ENCODE results near the gene ADD2.

ADD2 gene

DNA sequence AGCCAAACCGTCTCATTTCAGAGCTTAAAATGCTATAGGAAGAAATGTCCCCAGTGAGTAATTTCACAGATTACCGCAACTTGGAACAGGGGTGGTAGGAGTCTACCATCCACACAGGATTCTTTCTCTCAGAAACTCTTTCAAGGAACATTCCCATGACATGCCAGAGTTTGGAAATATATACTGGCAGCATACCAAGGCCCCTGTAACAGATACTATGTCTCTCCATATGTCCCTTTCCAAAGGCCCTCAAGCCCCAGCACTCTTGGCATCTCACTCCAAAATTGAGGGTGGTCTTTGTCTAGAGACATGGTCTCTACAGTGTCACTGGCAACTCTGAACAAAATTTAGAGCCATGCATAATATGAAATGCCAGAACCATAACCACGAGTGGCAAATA, 11.5 kb upstream of the ADD2 start:
- WGBS (ENCODE audit: extremely low coverage, insufficient coverage, low lambda C conversion rate): no CpG with 5 or more reads among the region's 3 CpGs

DNA sequence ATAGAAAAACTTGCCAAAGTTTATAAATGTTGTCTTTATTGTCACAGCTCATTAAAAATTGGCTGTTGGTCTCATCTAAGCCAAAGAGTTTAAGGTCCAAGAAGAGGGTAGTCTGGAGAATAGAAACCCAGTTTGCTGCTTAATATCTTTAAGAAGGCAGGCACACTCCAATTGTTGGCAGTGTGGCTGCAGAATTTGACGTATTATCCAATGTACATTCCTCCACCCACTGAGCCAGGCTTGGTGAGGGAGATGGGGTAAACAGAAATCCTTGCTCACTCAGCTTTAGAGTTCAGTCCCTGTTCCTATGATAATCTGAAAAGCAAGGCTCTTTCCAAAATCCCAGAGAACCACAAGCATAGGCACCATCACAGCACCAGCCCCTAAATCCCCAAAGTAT, 10.7 kb upstream of the ADD2 start:
- H2BK120ac ChIP-seq (ENCODE audit: low read depth, low read length): no peak overlapping the region
- H4K8ac ChIP-seq (ENCODE audit: low read depth, low read length): no peak overlapping the region
- H3K18ac ChIP-seq (ENCODE audit: low read length): no peak overlapping the region
- no peak overlapping the region for H3K4ac ChIP-seq (ENCODE audit: low read depth, low read length)
- no peaks in the 10 kb centered on the region for H3K36me3 ChIP-seq (ENCODE audit: control insufficient read depth, insufficient read depth, low read length)
- H4K5ac ChIP-seq (ENCODE audit: low read length): no peak overlapping the region
- no peaks in the 10 kb centered on the region for H3K79me2 ChIP-seq (ENCODE audit: control insufficient read depth, insufficient read depth, low read length)
- no peak overlapping the region for H2BK15ac ChIP-seq (replicated peaks; ENCODE audit: low read depth)
- H3K4me2 ChIP-seq (ENCODE audit: low read length): no peak overlapping the region
- no CpG with 5 or more reads among the region's 1 CpG for WGBS (ENCODE audit: extremely low coverage, insufficient coverage, low lambda C conversion rate)
- no peak overlapping the region for H3K4me3 ChIP-seq (ENCODE audit: low read length)
- H3K56ac ChIP-seq (ENCODE audit: low read length): no peak overlapping the region
- no peak overlapping the region for H3K27ac ChIP-seq (ENCODE audit: low read depth, low read length)
- H2AK5ac ChIP-seq (ENCODE audit: low read length): no peak overlapping the region
- no peak overlapping the region for H2BK5ac ChIP-seq (ENCODE audit: low read length)
- H3K9ac ChIP-seq (ENCODE audit: low read length): no peak overlapping the region
- H3K27me3 ChIP-seq (ENCODE audit: insufficient read depth, low read length, poor library complexity): no peaks in the 10 kb centered on the region
- no peak overlapping the region for H3K23ac ChIP-seq (ENCODE audit: low read length)
- no peaks in the 10 kb centered on the region for H3K4me1 ChIP-seq (ENCODE audit: control insufficient read depth, low read depth, low read length)
- DNase-seq: no peak
- H3K79me1 ChIP-seq (ENCODE audit: low read length): no peaks in the 10 kb centered on the region

More for the DNA sequence above, 11.5 kb upstream of the ADD2 start:
- no peaks in the 10 kb centered on the region for H3K79me1 ChIP-seq (ENCODE audit: low read length)
- no peaks in the 10 kb centered on the region for H3K79me2 ChIP-seq (ENCODE audit: control insufficient read depth, insufficient read depth, low read length)
- H4K8ac ChIP-seq (ENCODE audit: low read depth, low read length): no peak overlapping the region
- H3K4ac ChIP-seq (ENCODE audit: low read depth, low read length): no peak overlapping the region
- H3K4me2 ChIP-seq (ENCODE audit: low read length): no peak overlapping the region
- H3K23ac ChIP-seq (ENCODE audit: low read length): no peak overlapping the region
- H2BK120ac ChIP-seq (ENCODE audit: low read depth, low read length): no peak overlapping the region
- H3K27ac ChIP-seq (ENCODE audit: low read depth, low read length): no peak overlapping the region
- no peak overlapping the region for H3K18ac ChIP-seq (ENCODE audit: low read length)
- H3K9ac ChIP-seq (ENCODE audit: low read length): no peak overlapping the region
- no peak overlapping the region for H2AK5ac ChIP-seq (ENCODE audit: low read length)
- H3K4me3 ChIP-seq (ENCODE audit: low read length): no peak overlapping the region
- no peak overlapping the region for H3K56ac ChIP-seq (ENCODE audit: low read length)
- no peak overlapping the region for H2BK15ac ChIP-seq (replicated peaks; ENCODE audit: low read depth)
- no peaks in the 10 kb centered on the region for H3K4me1 ChIP-seq (ENCODE audit: control insufficient read depth, low read depth, low read length)
- DNase-seq: no peak
- no peak overlapping the region for H4K5ac ChIP-seq (ENCODE audit: low read length)
- H3K27me3 ChIP-seq (ENCODE audit: insufficient read depth, low read length, poor library complexity): no peaks in the 10 kb centered on the region
- no peak overlapping the region for H2BK5ac ChIP-seq (ENCODE audit: low read length)
- H3K36me3 ChIP-seq (ENCODE audit: control insufficient read depth, insufficient read depth, low read length): no peaks in the 10 kb centered on the region

DNA sequence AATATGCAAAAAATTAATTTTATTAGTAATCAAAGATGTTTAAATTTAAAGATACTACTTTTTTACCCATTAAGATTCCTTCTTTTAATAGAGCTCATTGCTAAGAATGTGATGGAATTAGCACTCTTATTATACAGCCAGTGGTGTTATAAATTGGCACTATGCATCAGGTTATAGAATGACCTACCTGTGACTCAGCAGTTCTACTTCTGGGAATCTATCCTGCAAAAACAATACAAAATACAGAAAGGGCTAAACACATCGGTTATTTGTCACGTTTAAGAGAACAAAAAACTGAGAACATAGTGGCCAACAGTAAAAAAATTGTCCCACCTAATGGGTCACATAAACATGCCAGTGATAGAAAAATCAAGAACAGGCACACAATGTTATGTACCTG, 9.4 kb upstream of the ADD2 start:
- no CpG with 5 or more reads among the region's 2 CpGs for WGBS (ENCODE audit: extremely low coverage, insufficient coverage, low lambda C conversion rate)
- H3K27me3 ChIP-seq (ENCODE audit: insufficient read depth, low read length, poor library complexity): no peaks in the 10 kb centered on the region

DNA sequence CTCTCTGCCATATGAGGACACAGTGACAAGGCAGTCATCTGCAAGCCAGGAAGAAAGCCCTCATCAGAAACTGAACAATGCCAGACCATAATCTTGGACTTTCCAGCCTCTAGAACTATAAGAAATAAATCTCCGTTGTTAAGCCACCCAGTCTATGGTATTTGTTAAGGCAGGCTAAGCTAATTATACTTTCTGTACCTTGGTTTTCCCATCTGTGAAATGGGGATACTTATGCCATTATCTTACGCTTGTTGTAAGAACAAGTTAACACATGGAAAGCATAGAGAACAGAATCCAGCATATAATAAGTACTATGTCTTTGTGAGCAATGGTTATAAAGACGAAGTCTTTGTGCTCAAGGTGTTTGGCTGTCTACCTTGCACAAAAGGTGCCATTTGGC, 8.3 kb upstream of the ADD2 start:
- H3K27me3 ChIP-seq (ENCODE audit: insufficient read depth, low read length, poor library complexity): no peaks in the 10 kb centered on the region

More for the DNA sequence above, 9.4 kb upstream of the ADD2 start:
- no peaks in the 10 kb centered on the region for H3K79me2 ChIP-seq (ENCODE audit: control insufficient read depth, insufficient read depth, low read length)
- no peak overlapping the region for H2AK5ac ChIP-seq (ENCODE audit: low read length)
- no peak overlapping the region for H3K23ac ChIP-seq (ENCODE audit: low read length)
- H3K4me3 ChIP-seq (ENCODE audit: low read length): no peak overlapping the region
- no peaks in the 10 kb centered on the region for H3K79me1 ChIP-seq (ENCODE audit: low read length)
- H4K5ac ChIP-seq (ENCODE audit: low read length): no peak overlapping the region
- H3K27ac ChIP-seq (ENCODE audit: low read depth, low read length): no peak overlapping the region
- H3K4me2 ChIP-seq (ENCODE audit: low read length): no peak overlapping the region
- DNase-seq: no peak
- H3K4ac ChIP-seq (ENCODE audit: low read depth, low read length): no peak overlapping the region
- no peak overlapping the region for H2BK120ac ChIP-seq (ENCODE audit: low read depth, low read length)
- no peaks in the 10 kb centered on the region for H3K4me1 ChIP-seq (ENCODE audit: control insufficient read depth, low read depth, low read length)
- H2BK15ac ChIP-seq (replicated peaks; ENCODE audit: low read depth): no peak overlapping the region
- no peak overlapping the region for H4K8ac ChIP-seq (ENCODE audit: low read depth, low read length)
- H3K9ac ChIP-seq (ENCODE audit: low read length): no peak overlapping the region
- no peak overlapping the region for H3K56ac ChIP-seq (ENCODE audit: low read length)
- H2BK5ac ChIP-seq (ENCODE audit: low read length): no peak overlapping the region
- H3K36me3 ChIP-seq (ENCODE audit: control insufficient read depth, insufficient read depth, low read length): no peaks in the 10 kb centered on the region
- no peak overlapping the region for H3K18ac ChIP-seq (ENCODE audit: low read length)

DNA sequence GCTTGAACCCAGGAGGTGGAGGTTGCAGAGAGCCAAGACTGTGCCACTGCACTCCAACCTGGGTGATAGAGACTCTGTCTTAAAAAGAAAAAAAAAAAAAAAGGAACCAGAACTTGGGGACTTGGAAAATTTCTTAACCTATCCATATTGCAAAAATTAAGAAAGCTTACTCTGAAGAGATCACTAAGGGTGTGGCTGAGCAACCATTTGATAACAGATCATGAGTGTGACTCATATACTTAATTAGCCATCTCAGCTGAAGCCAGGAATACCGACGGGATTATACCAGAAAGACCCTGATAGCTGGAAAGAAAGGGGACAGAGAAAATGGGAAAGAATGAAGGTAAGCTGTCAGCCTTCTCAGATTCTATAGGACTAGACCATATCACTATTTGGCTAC, 7.1 kb upstream of the ADD2 start:
- H4K5ac ChIP-seq (ENCODE audit: low read length): no peak overlapping the region
- no CpG with 5 or more reads among the region's 2 CpGs for WGBS (ENCODE audit: extremely low coverage, insufficient coverage, low lambda C conversion rate)

More for the DNA sequence above, 8.3 kb upstream of the ADD2 start:
- no peak for DNase-seq
- WGBS (ENCODE audit: extremely low coverage, insufficient coverage, low lambda C conversion rate): no CpG with 5 or more reads among the region's 3 CpGs
- H3K23ac ChIP-seq (ENCODE audit: low read length): no peak overlapping the region
- H3K4ac ChIP-seq (ENCODE audit: low read depth, low read length): no peak overlapping the region
- no peak overlapping the region for H4K8ac ChIP-seq (ENCODE audit: low read depth, low read length)
- no peak overlapping the region for H2AK5ac ChIP-seq (ENCODE audit: low read length)
- H3K4me3 ChIP-seq (ENCODE audit: low read length): no peak overlapping the region
- H3K36me3 ChIP-seq (ENCODE audit: control insufficient read depth, insufficient read depth, low read length): no peaks in the 10 kb centered on the region
- H4K5ac ChIP-seq (ENCODE audit: low read length): no peak overlapping the region
- H3K4me2 ChIP-seq (ENCODE audit: low read length): no peak overlapping the region
- H2BK5ac ChIP-seq (ENCODE audit: low read length): no peak overlapping the region
- no peaks in the 10 kb centered on the region for H3K4me1 ChIP-seq (ENCODE audit: control insufficient read depth, low read depth, low read length)
- no peak overlapping the region for H3K18ac ChIP-seq (ENCODE audit: low read length)
- no peak overlapping the region for H2BK15ac ChIP-seq (replicated peaks; ENCODE audit: low read depth)
- H3K9ac ChIP-seq (ENCODE audit: low read length): no peak overlapping the region
- no peaks in the 10 kb centered on the region for H3K79me2 ChIP-seq (ENCODE audit: control insufficient read depth, insufficient read depth, low read length)
- H2BK120ac ChIP-seq (ENCODE audit: low read depth, low read length): no peak overlapping the region
- no peak overlapping the region for H3K56ac ChIP-seq (ENCODE audit: low read length)
- no peak overlapping the region for H3K27ac ChIP-seq (ENCODE audit: low read depth, low read length)
- H3K79me1 ChIP-seq (ENCODE audit: low read length): no peaks in the 10 kb centered on the region

DNA sequence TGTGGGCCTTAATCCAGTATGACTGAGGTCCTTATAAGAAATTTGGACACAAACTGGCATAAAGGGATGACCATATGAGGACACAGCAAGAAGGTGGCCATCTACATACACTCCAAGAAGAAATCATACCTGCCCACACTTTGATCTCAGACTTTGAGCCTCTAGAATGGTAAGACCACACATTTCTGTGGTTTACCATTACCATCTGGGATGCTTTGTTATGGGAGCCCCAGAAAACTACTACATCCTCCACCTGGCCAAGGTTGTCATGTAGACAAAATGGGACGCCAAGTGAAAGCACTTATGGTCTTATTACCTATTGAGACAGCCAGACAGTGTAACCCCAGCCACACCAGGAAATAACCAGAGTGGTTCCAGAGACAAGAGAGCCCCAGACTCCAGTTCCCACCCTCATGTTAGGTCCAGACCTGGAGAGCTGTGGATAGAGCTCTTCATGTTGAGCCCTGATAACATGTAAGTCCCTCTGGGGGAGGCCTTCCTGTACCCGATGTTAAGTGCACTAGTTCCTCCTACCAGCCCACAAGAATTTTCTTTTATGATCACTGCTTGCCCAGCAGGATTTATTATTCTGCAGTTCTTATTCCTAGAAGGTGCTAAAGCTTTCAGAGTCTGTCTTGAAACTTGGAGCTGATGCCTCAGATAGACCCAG, 4.6 kb upstream of the ADD2 start:
- no peak overlapping the region for H3K27ac ChIP-seq (ENCODE audit: low read depth, low read length)
- WGBS (ENCODE audit: extremely low coverage, insufficient coverage, low lambda C conversion rate): no CpG with 5 or more reads among the region's 2 CpGs
- no peak overlapping the region for H2BK5ac ChIP-seq (ENCODE audit: low read length)
- no peaks in the 10 kb centered on the region for H3K79me1 ChIP-seq (ENCODE audit: low read length)
- no peaks in the 10 kb centered on the region for H3K27me3 ChIP-seq (ENCODE audit: insufficient read depth, low read length, poor library complexity)
- no peak overlapping the region for H4K5ac ChIP-seq (ENCODE audit: low read length)
- no peak overlapping the region for H3K18ac ChIP-seq (ENCODE audit: low read length)
- no peak overlapping the region for H2BK120ac ChIP-seq (ENCODE audit: low read depth, low read length)
- peaks cover 3% of the 10 kb centered on the region for H3K4me1 ChIP-seq (ENCODE audit: control insufficient read depth, low read depth, low read length)
- no peak overlapping the region for H4K8ac ChIP-seq (ENCODE audit: low read depth, low read length)
- H3K9ac ChIP-seq (ENCODE audit: low read length): no peak overlapping the region
- no peak overlapping the region for H3K4me2 ChIP-seq (ENCODE audit: low read length)
- DNase-seq: no peak
- no peaks in the 10 kb centered on the region for H3K36me3 ChIP-seq (ENCODE audit: control insufficient read depth, insufficient read depth, low read length)
- H2BK15ac ChIP-seq (replicated peaks; ENCODE audit: low read depth): no peak overlapping the region
- no peak overlapping the region for H3K23ac ChIP-seq (ENCODE audit: low read length)
- H3K4me3 ChIP-seq (ENCODE audit: low read length): no peak overlapping the region
- no peak overlapping the region for H2AK5ac ChIP-seq (ENCODE audit: low read length)
- no peaks in the 10 kb centered on the region for H3K79me2 ChIP-seq (ENCODE audit: control insufficient read depth, insufficient read depth, low read length)
- H3K4ac ChIP-seq (ENCODE audit: low read depth, low read length): no peak overlapping the region
- no peak overlapping the region for H3K56ac ChIP-seq (ENCODE audit: low read length)

More for the DNA sequence above, 7.1 kb upstream of the ADD2 start:
- Histone ChIP-seq H3K18ac (ENCODE audit: low read length) (no peak overlapping the region), H2AK5ac (ENCODE audit: low read length) (no peak overlapping the region), H3K4me3 (ENCODE audit: low read length) (no peak overlapping the region), H2BK120ac (ENCODE audit: low read depth, low read length) (no peak overlapping the region), H2BK15ac (replicated peaks; ENCODE audit: low read depth) (no peak overlapping the region), H3K4ac (ENCODE audit: low read depth, low read length) (no peak overlapping the region), H3K56ac (ENCODE audit: low read length) (no peak overlapping the region), H3K23ac (ENCODE audit: low read length) (no peak overlapping the region), H3K27me3 (ENCODE audit: insufficient read depth, low read length, poor library complexity) (no peaks in the 10 kb centered on the region), H3K4me2 (ENCODE audit: low read length) (no peak overlapping the region), H3K9ac (ENCODE audit: low read length) (no peak overlapping the region), H3K79me2 (ENCODE audit: control insufficient read depth, insufficient read depth, low read length) (no peaks in the 10 kb centered on the region), H3K27ac (ENCODE audit: low read depth, low read length) (no peak overlapping the region), H3K36me3 (ENCODE audit: control insufficient read depth, insufficient read depth, low read length) (no peaks in the 10 kb centered on the region), H3K4me1 (ENCODE audit: control insufficient read depth, low read depth, low read length) (no peaks in the 10 kb centered on the region), H2BK5ac (ENCODE audit: low read length) (no peak overlapping the region), H3K79me1 (ENCODE audit: low read length) (no peaks in the 10 kb centered on the region), H4K8ac (ENCODE audit: low read depth, low read length) (no peak overlapping the region)
- DNase-seq: no peak

Measured in mesendoderm (in vitro differentiated cells).